HCT116 (cell line): ENCODE data around the gene PVRIG. TPM values are rescaled to one million over a fixed set of nuclear protein-coding genes. Genes with fewer than 3 reads are reported as not detected.

Experiments used
- ATAC-seq: fragments of 200-7000 bp; cut with Tn5 transposase; 2 replicates; pipeline ENCODE4 v1.9.1; 2020; ENCODE audit warnings: mild to moderate bottlenecking, moderate library complexity
- BruUV-seq: library from RNA; stranded (reverse); fragments of 400-500 nt; replicated peaks from 2 replicates; lab custom pipeline; 2021; lab: Mats Ljungman, UMichigan
- CTCF ChIA-PET: fragments of 300-600 bp; sonication (Branson Sonifier 250); formaldehyde crosslinking; loops from one replicate; lab custom pipeline; 2021; ENCODE audit warnings: antibody characterized with exemption; lab: Charles Lee
- POLR2A ChIA-PET: fragments of 300-600, 350-600 bp; sonication (Branson Sonifier 250); formaldehyde crosslinking; loops from one replicate; lab custom pipeline; 2021; ENCODE audit warnings: antibody characterized with exemption; lab: Charles Lee
- RAD21 ChIA-PET, 2 experiments: fragments of 300-600 bp; sonication (Branson Sonifier 250); formaldehyde crosslinking; loops; one replicate each; lab custom pipeline; 2023; ENCODE audit warnings: low total read pairs in 2 of 2; ENCODE audit not compliant: uncharacterized antibody in 2 of 2, unreplicated experiment in 2 of 2, low non-redundant PET in 1 of 2; lab: Charles Lee
- DNase-seq: peaks from one replicate; pipeline ENCODE4 v3.0.0-alpha.2; 2010; ENCODE audit warnings: low read depth, low spot score
- H2AFZ ChIP-seq: fragments of 200-600 bp; shearing (Covaris generic), sonication (generic); 2 replicates; pipeline ENCODE4 v1.6.1; 2017; ENCODE audit warnings: low read depth, mixed run types, mixed read lengths, antibody characterized with exemption, low read length; ENCODE audit not compliant: poor library complexity, severe bottlenecking
- H3K27ac ChIP-seq: 2 replicates; pipeline ENCODE4 v1.5.1; 2012; ENCODE audit warnings: low read depth, low read length
- H3K27me3 ChIP-seq: fragments of 200-600 bp; sonication (generic); 2 replicates; pipeline ENCODE4 v1.6.1; 2016; ENCODE audit warnings: mixed run types, low read length, mixed read lengths; ENCODE audit not compliant: insufficient read depth
- H3K36me3 ChIP-seq, 2 experiments: fragments of 200-500 bp in 1 of 2; fragments of 200-600 bp in 1 of 2; sonication (Bioruptor generic) in 1 of 2; sonication (generic) in 1 of 2; 2 replicates each; pipeline versions ENCODE4 v1.5.1 to v1.6.1; 2014 to 2016; ENCODE audit warnings: low read length in 2 of 2, inconsistent platforms in 1 of 2, mixed read lengths in 1 of 2, mixed run types in 1 of 2; ENCODE audit not compliant: insufficient read depth in 2 of 2, control insufficient read depth in 1 of 2
- H3K4me1 ChIP-seq, 2 experiments: fragments of 200-600 bp in 1 of 2; sonication (generic) in 1 of 2; 2 replicates each; pipeline versions ENCODE4 v1.5.1 to v1.6.1; 2012 to 2017; ENCODE audit warnings: low read length in 2 of 2, inconsistent platforms in 1 of 2, mild to moderate bottlenecking in 1 of 2, mixed read lengths in 1 of 2, mixed run types in 1 of 2, moderate library complexity in 1 of 2; ENCODE audit not compliant: insufficient read depth in 2 of 2, control insufficient read depth in 1 of 2
- H3K4me2 ChIP-seq: fragments of 200-600 bp; sonication (generic); 2 replicates; pipeline ENCODE4 v1.6.1; 2017; ENCODE audit warnings: mixed run types, low read length, mixed read lengths
- H3K4me3 ChIP-seq, 2 experiments: fragments of 200-600 bp in 1 of 2; sonication (generic) in 1 of 2; replicated peaks in 1 of 2; 2 replicates each; pipeline ENCODE4 v1.5.1; 2011 to 2016; ENCODE audit warnings: low read length in 2 of 2, control low read depth in 1 of 2, low read depth in 1 of 2, mild to moderate bottlenecking in 1 of 2, mixed read lengths in 1 of 2, mixed run types in 1 of 2
- H3K79me2 ChIP-seq: fragments of 200-600 bp; sonication (generic); 2 replicates; pipeline ENCODE4 v1.6.1; 2017; ENCODE audit warnings: mild to moderate bottlenecking, mixed run types, low read length, moderate library complexity, mixed read lengths; ENCODE audit not compliant: insufficient read depth
- H3K9ac ChIP-seq: fragments of 200-600 bp; sonication (generic); 2 replicates; pipeline ENCODE4 v1.6.1; 2016; ENCODE audit warnings: low read length, mixed read lengths
- H3K9me2 ChIP-seq: fragments of 200-600 bp; sonication (generic), shearing (Covaris generic); 2 replicates; pipeline ENCODE4 v1.6.1; 2017; ENCODE audit warnings: mixed run types, mild to moderate bottlenecking, moderate library complexity; ENCODE audit not compliant: insufficient read depth
- H3K9me3 ChIP-seq, 2 experiments: fragments of 200-500 bp in 1 of 2; fragments of 200-600 bp in 1 of 2; sonication (Bioruptor generic) in 1 of 2; sonication (generic) in 1 of 2; 2 replicates each; pipeline ENCODE4 v1.6.1; 2014 to 2017; ENCODE audit warnings: low read length in 2 of 2, mixed read lengths in 2 of 2, inconsistent platforms in 1 of 2, low read depth in 1 of 2, mild to moderate bottlenecking in 1 of 2, mixed run types in 1 of 2, moderate library complexity in 1 of 2; ENCODE audit not compliant: control insufficient read depth in 1 of 2, insufficient read depth in 1 of 2
- H4K20me1 ChIP-seq: fragments of 200-600 bp; sonication (generic), shearing (Covaris generic); 2 replicates; pipeline ENCODE4 v1.6.1; 2017; ENCODE audit warnings: mixed run types, mild to moderate bottlenecking, moderate library complexity; ENCODE audit not compliant: insufficient read depth
- ATF3 ChIP-seq: IDR thresholded peaks from 2 replicates; pipeline ENCODE4 v1.6.1; 2012
- CTCF ChIP-seq, 3 experiments: fragments of 200-600 bp in 1 of 3; sonication (generic) in 1 of 3; IDR thresholded peaks in 2 of 3; conservative IDR thresholded peaks in 1 of 3; 2 replicates each; pipeline ENCODE4 v1.5.1; 2012 to 2017; ENCODE audit warnings: low read depth in 2 of 3, low read length in 2 of 3, antibody characterized with exemption in 1 of 3, borderline replicate concordance in 1 of 3, control low read depth in 1 of 3, mild to moderate bottlenecking in 1 of 3, mixed read lengths in 1 of 3, mixed run types in 1 of 3, moderate library complexity in 1 of 3; ENCODE audit not compliant: insufficient read depth in 1 of 3
- ELF1 ChIP-seq: IDR thresholded peaks from 2 replicates; pipeline ENCODE4 v1.6.1; 2012; ENCODE audit warnings: low read depth, borderline replicate concordance
- EZH2 ChIP-seq: fragments of 200-600 bp; sonication (generic); IDR thresholded peaks from 2 replicates; pipeline ENCODE4 v1.6.1; 2017; ENCODE audit warnings: antibody characterized with exemption, mixed run types
- FOSL1 ChIP-seq: IDR thresholded peaks from 2 replicates; pipeline ENCODE4 v1.6.1; 2012; ENCODE audit warnings: low read depth
- JUND ChIP-seq: IDR thresholded peaks from 2 replicates; pipeline ENCODE4 v1.6.1; 2012
- MAX ChIP-seq: IDR thresholded peaks from 2 replicates; pipeline ENCODE4 v1.6.1; 2012
- SIN3A ChIP-seq: IDR thresholded peaks from 2 replicates; pipeline ENCODE4 v1.6.1; 2012; ENCODE audit warnings: low read depth
- SP1 ChIP-seq: IDR thresholded peaks from 2 replicates; pipeline ENCODE4 v1.6.1; 2012; ENCODE audit warnings: low read depth
- YY1 ChIP-seq: IDR thresholded peaks from 2 replicates; pipeline ENCODE4 v1.6.1; 2011; ENCODE audit warnings: low read length, low read depth, moderate library complexity, mild to moderate bottlenecking; ENCODE audit not compliant: insufficient replicate concordance; ENCODE audit errors: extremely low read depth
- ZNF274 ChIP-seq: fragments of 200-500 bp; sonication (Bioruptor generic); IDR thresholded peaks from 2 replicates; pipeline ENCODE4 v1.6.1; 2014; ENCODE audit warnings: mild to moderate bottlenecking, low read depth, low read length, inconsistent platforms
- intact Hi-C: fragments of 100-400 bp; cut with micrococcal nuclease; formaldehyde crosslinking; loops from 2 replicates; pipeline ENCODE4 v1.10.0; 2022
- total RNA-seq: library from RNA; stranded (reverse); gene quantifications from one replicate; pipeline ENCODE4 v1.2.1, GENCODE V29; 2021; ENCODE audit not compliant: unreplicated experiment

PVRIG gene
- total RNA-seq, 1 experiment from 2014 or later, result 0.30 TPM

DNA sequence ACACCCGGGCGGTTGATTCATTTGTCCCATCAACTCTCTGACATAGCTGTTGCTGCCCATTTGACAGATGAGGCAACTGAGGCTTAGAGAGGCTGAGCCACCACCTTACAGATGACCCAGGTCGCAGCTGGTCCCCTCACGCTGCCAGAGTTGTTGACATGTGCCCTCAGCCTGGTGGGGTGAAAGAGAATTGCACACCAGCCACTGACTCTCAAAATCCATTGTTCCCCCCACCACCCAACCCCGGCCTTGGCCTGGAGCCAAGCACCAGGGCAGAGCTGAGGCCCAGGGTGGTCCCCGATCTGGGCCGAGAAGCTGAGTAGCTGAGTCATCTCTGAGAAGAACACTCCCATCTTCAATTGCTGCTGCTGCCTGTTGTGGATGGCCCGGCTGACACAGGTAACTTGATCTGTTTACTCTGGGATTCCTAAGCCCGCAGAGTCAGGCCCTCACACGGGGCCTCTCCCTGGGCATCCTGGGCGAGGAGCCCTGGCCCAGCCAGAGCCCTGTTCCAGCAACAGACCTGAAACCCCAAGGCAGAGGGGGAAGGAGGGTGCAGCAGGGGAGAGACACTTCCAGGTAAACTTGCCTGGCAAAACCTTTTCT, 27.5 kb downstream of the PVRIG start:
- H3K9me3 ChIP-seq, result no peaks in the 10 kb centered on the region
- H3K4me1 ChIP-seq, result peaks cover 34 to 55% of the 10 kb centered on the region in 2 experiments
- H4K20me1 ChIP-seq, result no peaks in the 10 kb centered on the region
- H3K36me3 ChIP-seq, result no peaks in the 10 kb centered on the region
- intact Hi-C loops, result no loop called here
- ATAC-seq (peak; percentile 95), DNase-seq (peak; percentile 70)
- no peaks in the 10 kb centered on the region for H3K9me2 ChIP-seq
- no peak overlapping the region for H2AFZ ChIP-seq
- no peaks in the 10 kb centered on the region for H3K27me3 ChIP-seq
- H3K4me3 ChIP-seq, result peak overlapping the region in 1 of 2 experiments; percentile 44; a peak in 2 of 4 replicates
- H3K27ac ChIP-seq, result peak overlapping the region; percentile 64
- RAD21 ChIA-PET, result no interaction called here
- H3K79me2 ChIP-seq, result no peaks in the 10 kb centered on the region
- H3K4me2 ChIP-seq, result peak overlapping the region; percentile 81
- TF ChIP-seq JUND (peak; percentile 71), MAX (peak; percentile 59), ELF1 (no peak), ATF3 (no peak), ZNF274 (no peak), SP1 (peak; percentile 71), CTCF (IDR thresholded peaks at IDR 0.05 in 2 of 3, conservative IDR thresholded peaks at IDR 0.05 in 1 of 3; ENCODE audit: borderline replicate concordance in 1 of 3, insufficient read depth in 1 of 3, low read depth in 2 of 3, low read length in 2 of 3) (peak in 2 of 3 experiments; percentile 19 to 26; a peak in 3 of 6 replicates), EZH2 (no peak), SIN3A (no peak), FOSL1 (peak; percentile 74), YY1 (peak; percentile 15)
- no TSS peak for BruUV-seq
- H3K9ac ChIP-seq, result peak overlapping the region; percentile 43
- POLR2A ChIA-PET, result no interaction called here
- CTCF ChIA-PET, result interaction anchor here (1.3 kb wide), 1 partner anchor 18 kb away, joined by 3 read pairs; no protein-coding TSS in a partner anchor
